Activated CD4-positive, CD25-positive, alpha-beta regulatory T cell (primary cell): ENCODE data around the gene L1CAM.

Experiments used
- DNase-seq, 4 experiments: peaks; one replicate each; lab custom pipeline; 2025; lab: John Stamatoyannopoulos, UW

The L1CAM gene

DNA sequence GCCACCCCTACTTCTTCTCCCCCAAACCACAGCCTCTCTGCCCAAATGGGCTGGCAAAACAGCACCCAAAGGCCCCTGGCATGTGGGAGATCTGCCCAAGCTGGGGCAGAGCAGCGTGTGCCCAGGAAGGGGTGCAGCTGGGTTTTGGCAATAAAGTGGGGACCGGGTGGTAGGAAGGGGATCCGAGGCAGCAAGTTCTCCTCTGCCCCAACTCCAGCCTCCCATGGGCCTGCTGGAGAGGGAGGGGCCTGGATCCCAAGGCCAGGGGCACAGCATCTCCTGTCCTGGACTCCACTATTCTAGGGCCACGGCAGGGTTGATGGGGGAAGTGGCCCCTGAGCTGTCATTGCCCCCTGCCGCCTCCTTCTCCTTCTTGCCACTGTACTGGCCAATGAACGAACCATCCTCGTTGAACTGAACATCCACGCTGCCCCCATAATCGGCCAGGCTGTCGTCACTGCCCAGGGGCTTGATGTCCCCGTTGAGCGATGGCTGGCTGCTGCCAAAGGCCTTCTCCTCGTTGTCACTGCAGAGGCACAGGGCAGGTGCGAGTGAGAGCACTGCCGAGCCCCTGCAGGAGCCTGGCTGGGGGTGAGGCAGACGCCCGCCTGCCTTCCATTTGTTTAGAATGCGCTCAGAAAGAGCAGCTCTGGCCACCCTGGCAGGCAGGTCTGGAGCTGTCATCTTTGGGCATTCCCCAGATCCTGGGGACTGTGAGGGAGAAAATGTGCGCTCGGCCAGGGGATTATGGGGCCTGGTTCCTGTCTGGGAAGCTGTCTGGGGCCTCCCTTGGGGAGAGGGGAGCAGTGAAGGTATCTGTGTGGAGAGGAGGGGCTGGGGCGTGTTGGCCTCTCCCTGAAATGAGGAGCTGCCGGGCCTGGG is 23.4 kb downstream of the L1CAM start:
- no peak for DNase-seq

DNA sequence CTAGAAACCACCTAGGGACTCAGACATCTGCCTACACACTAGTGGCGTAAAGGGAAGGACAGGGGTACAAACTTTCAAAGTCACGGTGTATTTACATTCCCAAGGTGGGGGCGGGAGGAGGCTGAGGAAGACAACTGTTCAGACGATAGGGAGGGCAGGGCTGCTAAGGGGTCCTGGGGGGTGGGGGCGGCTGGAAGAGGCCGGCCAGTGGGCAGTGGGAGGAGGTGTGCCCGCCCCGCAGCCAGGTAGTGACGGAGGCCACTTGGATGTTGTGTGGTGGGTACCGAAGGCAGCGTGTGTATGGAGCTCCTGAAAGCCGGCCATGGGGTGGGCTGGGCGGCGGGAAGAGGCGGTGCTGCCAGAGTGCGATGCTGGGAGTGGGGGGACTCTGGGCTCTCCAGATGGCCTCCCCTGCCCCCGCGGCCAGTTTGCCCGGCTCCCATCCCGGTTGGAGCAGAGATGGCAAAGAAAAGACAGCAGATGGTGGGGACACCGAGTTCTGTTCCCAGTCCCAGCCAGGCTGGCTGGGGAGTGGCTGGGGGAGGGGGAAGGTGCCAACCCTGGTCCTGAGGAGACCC is 24.2 kb downstream of the L1CAM start:
- DNase-seq, result no peak

DNA sequence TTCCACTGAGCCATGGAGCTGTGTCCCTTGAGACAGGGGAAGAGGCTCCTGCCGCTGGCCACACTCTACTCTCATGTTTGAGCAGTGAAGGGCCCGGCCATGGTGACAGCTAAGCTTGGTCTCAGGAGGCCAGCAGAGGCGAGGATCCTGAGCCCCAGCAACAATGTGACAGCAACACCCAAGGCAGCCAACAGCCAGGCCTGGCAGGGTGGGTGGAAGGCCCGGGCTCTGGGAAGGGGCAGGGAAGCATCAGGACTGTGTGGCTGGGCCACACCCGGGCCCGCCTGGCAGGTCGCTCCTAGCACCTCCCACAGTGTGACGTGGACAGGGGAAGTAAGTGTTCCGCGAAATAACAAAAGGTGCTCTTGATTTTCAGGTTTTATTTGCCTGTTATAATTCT is 24.8 kb downstream of the L1CAM start:
- DNase-seq, result no peak

DNA sequence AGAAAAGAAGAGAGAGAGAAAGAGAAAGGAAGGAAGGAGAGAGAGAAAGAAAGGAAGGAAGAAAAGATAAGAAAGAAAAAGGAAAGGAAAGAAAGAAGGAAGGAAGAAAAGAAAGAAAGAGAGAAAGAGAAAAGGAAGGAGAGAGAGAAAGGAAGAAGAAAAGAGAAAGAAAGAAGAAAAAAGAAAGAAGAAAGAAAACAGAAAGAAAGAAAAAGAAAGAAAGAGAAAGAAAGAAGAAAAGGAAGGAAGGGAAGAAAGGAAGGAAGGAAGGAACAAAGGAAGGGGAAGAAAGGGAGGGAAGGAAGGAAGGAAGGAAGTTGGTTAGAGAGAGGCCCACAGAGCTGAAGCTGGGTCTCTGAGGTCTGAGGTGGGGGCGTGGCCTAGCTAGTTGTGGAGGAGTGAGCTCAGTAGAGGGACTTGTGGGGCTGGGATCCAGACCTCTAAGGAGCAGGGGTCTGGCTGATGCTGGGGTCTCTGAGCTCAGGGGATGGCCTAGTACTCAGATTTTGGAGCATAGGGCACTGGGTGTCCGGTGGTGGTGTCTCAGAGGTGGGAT is 28.5 kb downstream of the L1CAM start:
- DNase-seq, result no peak

- no peak for DNase-seq
Observed at GRCh38 chrX:153854702-153855101, 31.3 kb downstream of the L1CAM start.

DNA sequence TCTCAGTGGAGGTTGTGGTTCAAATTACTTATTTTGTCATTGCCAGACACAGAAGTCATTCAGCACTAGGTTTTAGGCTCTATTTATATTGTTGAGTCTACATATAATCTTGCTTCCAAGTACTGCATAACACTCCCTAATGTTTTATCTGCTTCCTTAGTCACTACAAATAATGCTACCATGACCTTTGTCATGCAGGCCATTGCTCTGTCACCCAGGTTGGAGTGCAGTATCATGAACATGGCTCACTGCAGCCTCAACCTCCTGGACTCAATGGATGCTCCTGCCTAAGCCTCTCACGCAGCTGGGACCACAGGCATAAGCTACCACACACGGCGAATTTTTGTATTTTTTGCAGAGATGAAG is 32.1 kb downstream of the L1CAM start:
- DNase-seq, result no peak

DNA sequence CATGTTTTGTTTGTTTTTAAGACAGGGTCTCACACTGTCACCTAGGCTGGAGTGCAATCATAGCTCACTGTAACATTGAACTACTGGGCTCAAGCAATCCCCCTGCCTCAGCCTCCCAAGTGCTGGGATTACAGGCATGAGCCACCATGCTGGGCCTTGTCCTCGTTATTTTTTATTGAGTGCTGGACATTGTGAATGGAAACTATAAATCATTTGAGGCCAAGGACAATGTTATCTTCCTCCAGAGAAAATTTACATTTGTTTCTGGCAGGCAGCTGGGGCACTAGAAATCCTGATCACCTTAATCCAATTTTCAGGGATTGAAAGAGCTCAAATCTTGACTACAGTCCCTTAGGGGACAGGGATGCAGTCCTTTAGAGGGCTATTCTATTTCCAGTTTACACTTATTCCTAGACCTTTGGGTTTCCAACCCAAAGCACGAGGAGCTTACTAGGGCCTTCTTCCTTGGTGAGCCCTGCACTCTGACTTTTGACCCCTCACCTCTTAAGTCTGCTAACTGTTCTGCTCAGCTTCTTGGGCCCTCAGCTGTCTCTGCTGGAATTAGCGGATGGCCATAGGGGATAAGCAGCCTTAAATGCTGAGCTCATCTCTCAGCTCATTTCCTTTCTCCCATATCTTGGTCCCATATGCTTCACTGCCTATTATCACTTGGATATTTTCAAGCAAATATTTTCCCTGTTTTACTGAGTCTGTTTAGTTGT is 32.6 kb downstream of the L1CAM start:
- no peak for DNase-seq

GRCh38 chrX:153851981-153852380 is 34.0 kb downstream of the L1CAM start:
- DNase-seq, result no peak

- no peak for DNase-seq
Observed at GRCh38 chrX:153848325-153848724, 37.6 kb downstream of the L1CAM start.

GRCh38 chrX:153845842-153846241 is 40.1 kb downstream of the L1CAM start:
- DNase-seq, result no peak

DNA sequence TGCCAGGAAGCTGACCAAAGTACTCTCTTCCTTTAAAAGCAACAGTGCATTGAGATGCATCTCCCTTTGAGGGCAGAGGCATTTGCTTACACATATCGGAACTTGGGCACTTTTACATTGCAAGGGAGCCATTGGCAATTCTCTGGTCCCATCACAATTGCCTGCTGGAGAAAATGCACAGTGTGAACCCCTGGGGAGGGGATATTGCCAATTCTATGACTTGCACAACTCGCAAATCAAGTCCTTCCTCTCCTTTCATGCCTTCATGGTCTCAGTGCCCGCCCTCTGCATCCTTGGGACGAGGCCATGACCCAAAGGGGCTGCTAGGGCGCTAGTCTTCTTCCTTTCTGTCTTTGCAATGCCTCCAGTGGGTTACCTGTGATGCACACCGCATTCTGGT is 40.8 kb downstream of the L1CAM start:
- no peak for DNase-seq

DNA sequence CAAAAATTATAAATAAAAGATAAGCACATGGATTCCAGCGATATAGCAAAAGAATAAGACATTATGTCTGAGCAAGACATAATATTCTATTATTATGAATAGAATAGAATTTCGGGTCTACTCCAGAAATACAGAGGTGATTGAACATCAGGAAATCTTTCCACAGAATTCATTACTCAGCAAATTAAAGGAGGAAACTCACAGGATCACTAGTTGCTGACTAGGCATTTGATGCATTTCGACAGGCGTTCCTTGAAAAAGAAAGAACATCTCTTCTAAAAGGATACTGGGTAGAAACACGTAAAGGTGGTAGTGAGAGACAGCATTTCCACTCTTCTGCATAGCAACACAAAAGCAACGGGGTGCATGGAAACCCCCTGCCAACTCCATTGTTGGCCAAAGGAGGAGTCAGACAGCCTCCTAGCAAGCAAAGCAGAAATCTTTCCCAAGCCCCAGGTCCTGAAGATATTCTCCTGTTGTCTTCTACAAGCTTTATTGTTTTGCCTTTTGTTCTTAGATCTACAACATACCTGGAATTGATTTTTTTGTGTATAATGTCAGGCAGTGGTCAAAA is 41.4 kb downstream of the L1CAM start:
- no peak for DNase-seq

- no peak for DNase-seq
Observed at GRCh38 chrX:153836921-153837320, 49.1 kb downstream of the L1CAM start.

DNA sequence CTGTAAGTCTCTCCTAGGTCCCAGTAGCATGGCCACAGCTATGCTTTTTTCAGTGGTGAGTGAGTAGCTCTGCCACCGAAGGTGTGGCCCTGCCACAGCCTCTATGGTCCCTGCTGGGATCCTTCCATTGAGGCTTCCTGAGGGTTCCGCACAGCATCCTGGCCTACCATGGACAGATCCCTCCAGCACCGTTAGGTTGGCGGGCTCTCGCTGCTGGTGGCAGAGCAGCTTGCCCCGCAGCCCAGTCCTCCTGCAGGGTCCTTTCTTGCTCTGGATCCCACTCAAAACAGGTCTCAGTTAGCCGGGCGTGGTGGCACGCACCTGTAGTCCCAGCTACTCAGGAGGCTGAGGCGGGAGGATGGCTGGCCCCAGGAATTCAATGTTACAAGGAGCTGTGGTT is 53.2 kb downstream of the L1CAM start:
- DNase-seq, result no peak

DNA sequence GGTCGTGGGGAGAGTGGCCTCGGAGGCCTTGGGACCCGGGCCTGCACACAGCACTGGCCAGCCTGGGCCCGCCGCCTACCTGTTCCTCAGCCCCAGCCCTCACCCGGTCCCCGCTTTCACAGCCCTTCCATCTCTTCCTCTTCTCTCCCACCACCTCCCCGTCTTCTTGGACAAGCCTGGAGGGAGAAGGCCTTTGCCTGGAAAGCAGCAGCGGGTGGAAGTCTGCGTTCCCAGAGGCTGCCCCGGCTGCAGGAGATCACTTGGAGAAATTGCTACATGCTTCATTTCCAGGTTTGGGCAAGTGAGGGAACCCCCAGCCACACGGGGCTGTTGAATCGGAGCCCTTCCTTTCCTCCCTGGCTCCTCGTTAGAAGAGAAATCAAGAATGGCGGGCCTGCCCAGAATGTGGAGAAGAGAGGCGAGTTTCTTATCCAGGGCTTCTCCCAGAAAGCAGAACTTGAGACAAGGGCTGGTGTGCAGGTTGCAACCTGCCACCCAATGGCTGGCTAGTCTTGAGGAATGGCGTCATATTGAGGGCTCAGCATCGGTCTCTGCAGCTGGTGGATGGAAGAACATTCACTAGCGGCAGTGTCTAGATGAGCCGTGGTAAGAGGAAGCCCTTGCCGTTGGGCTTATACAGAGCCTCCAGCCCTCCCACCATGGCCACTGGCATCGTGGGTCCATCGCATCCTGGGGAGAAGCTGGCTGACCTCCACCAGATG is 54.4 kb downstream of the L1CAM start:
- DNase-seq, result no peak

DNA sequence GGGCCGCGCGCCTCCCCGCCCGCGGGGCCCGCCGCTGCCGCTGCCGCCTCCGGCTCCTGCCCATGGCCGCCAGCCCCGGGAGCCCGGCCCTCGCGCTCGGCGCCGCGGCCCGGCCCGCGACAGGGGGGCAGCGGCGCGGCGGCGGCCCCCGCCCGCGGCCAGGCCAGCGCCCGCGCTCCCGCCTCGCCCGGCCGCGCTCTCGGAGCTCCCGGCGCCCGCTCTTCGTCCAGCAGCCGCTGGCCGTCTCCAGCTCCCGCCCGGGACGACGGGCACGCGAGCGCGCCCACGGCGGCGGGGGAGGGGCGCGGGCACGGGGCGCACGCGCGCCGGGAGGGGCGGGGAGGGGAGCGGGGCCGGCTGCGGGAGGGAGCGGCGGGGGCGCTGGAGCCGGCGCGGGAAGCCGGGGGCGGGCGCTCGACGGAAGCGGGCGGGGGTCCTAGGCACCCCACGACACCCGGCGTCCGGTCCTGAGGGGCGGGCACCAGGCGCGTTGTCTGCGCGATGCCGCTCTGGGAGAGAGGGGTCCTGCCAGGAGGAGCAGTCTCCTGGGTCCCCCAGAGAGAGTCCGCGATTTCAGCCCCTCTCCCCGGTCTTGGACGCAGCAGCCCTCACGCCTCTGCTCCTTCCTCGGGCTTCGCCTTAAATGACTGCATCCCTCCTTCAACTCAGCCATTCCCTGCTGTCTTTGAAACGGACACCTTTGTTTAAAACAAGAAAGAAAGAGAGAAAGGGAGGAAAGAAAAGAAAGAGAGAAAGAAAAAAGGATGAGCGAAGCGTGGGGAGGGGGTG is 55.1 kb downstream of the L1CAM start:
- no peak for DNase-seq

GRCh38 chrX:153829799-153830639 is 56.0 kb downstream of the L1CAM start, which contains the start of gene PDZD4:
Gene PDZD4, minus strand, starts transcription at chrX:153830544. Its CDS starts 246 bp downstream, at chrX:153830298.
- no peak for DNase-seq

- DNase-seq, result no peak
Observed at GRCh38 chrX:153829549-153829798, 56.5 kb downstream of the L1CAM start.

DNA sequence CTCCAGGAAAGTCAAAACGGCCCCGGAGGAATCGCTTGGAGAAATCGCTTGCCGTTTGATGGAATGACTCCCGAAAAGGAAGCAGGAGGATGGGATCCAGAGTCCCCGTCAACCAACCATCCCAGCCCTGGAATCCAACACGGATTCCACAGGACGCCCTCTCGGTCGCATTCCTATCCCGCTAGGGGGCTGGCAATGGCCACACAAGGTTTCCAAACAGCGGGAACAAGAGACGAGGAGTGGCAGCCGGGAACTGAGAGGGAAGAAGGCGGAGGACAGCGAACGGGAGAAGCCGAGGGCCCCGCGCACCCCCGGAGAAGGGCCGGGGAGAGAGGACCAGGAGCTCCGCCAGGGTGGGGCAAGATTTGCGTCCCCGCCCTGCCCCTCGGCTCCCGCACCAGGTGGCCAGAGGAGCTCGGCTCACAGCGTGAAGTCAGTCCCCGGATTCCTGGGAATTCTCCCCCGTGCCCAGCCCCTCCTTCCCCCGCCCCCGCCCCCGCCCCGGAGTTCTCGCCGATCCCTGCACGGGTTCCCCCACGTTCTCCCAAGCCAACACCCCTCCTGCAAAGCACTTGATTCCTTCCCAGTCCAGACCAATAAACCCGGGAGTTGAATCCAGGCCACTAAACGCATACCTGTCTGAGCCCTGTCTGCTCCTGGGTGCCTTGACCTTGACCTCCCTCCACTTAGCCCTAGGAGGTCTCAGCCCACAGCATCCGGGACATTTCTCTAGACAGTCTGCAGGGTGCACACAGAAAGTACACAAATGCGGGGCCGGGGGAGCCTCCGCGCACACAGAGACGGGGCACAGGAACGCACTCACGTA is 57.0 kb downstream of the L1CAM start:
- no peak for DNase-seq
